ENCODE results near the gene JAM3.

DNA sequence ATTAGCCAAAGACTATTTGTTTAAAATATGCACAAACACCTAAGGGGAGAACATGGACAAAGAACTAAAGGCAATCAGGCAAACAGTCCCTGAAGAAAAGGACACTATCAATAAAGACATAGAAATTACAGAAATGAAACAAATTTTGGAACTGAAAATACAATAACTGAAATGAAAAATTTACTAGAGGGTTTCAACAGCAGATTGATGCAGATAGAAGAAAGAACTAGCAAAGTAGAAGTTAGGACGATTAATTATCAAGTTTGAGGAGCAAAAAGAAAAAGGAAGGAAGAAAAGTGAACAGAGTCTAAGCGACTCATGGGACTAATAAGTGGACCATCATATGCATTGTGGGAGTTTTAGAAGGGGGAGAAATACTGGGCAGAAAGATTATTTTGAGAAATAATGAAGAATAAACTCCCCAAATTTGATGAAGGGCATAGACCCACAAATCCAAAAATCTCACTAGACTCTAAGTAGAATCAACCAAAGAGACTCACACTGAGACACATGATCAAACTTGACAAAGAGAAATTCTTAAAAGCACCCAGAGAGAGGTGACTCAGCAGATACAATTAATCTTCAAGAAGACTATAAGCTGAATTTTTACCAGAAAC lies 62.9 kb downstream of the JAM3 start:
- TF ChIP-seq, protein P1, sequence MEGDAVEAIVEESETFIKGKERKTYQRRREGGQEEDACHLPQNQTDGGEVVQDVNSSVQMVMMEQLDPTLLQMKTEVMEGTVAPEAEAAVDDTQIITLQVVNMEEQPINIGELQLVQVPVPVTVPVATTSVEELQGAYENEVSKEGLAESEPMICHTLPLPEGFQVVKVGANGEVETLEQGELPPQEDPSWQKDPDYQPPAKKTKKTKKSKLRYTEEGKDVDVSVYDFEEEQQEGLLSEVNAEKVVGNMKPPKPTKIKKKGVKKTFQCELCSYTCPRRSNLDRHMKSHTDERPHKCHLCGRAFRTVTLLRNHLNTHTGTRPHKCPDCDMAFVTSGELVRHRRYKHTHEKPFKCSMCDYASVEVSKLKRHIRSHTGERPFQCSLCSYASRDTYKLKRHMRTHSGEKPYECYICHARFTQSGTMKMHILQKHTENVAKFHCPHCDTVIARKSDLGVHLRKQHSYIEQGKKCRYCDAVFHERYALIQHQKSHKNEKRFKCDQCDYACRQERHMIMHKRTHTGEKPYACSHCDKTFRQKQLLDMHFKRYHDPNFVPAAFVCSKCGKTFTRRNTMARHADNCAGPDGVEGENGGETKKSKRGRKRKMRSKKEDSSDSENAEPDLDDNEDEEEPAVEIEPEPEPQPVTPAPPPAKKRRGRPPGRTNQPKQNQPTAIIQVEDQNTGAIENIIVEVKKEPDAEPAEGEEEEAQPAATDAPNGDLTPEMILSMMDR (IDR thresholded peaks at IDR 0.05): no peak
- TF ChIP-seq POLR2A (IDR thresholded peaks at IDR 0.05): no peak
